DND-41 (cell line): Measurements from ENCODE around the gene ASB8.

ENCODE experiments used
- CTCF ChIP-seq: IDR thresholded peaks from 2 replicates; pipeline ENCODE4 v1.5.1; 2012; ENCODE audit warnings: borderline replicate concordance, low read length, moderate library complexity, mild to moderate bottlenecking; ENCODE audit not compliant: poor library complexity, severe bottlenecking; ENCODE audit errors: extremely low read depth
- EZH2 ChIP-seq: IDR thresholded peaks from 3 replicates; pipeline ENCODE4 v1.6.1; 2012; ENCODE audit warnings: borderline replicate concordance, low read depth, mild to moderate bottlenecking, moderate library complexity, low read length, inconsistent platforms; ENCODE audit not compliant: severe bottlenecking

- no peak for TF ChIP-seq CTCF
- no peak for TF ChIP-seq EZH2
Observed at GRCh38 chr12:48164451-48164850, 7.1 kb upstream of the ASB8 start.
